ENCODE results near the gene KRTAP3-2.
A peak's percentile ranks its signal among the peaks of the same experiment; 100 is the strongest.

KRTAP3-2 gene

GRCh38 chr17:41009936-41010335 lies 10.2 kb upstream of the KRTAP3-2 start:
- no peak for DNase-seq

- DNase-seq, result no peak
Observed at GRCh38 chr17:41009301-41009760, 9.6 kb upstream of the KRTAP3-2 start.

- no peak for DNase-seq
Observed at GRCh38 chr17:41008811-41009210, 9.1 kb upstream of the KRTAP3-2 start, which contains the start of gene KRTAP3-1. TSS of gene KRTAP3-1 (minus strand) at chr17:41009128. CDS start at chr17:41009074, 54 bp downstream.

- DNase-seq, result no peak
Observed at GRCh38 chr17:41004397-41004796, 4.7 kb upstream of the KRTAP3-2 start.

- DNase-seq, result no peak
Observed at GRCh38 chr17:41003926-41004325, 4.2 kb upstream of the KRTAP3-2 start.

GRCh38 chr17:41002814-41003213 lies 3.1 kb upstream of the KRTAP3-2 start:
- DNase-seq, result peak; percentile 7 to 72 (median 41)

- DNase-seq, result no peak
Observed at GRCh38 chr17:41001795-41002194, 2.1 kb upstream of the KRTAP3-2 start.

GRCh38 chr17:40997361-40997760 lies 2.3 kb downstream of the KRTAP3-2 start:
- no peak for DNase-seq

GRCh38 chr17:40996829-40997228 lies 2.9 kb downstream of the KRTAP3-2 start:
- no peak for DNase-seq

GRCh38 chr17:40995116-40995515 lies 4.6 kb downstream of the KRTAP3-2 start:
- DNase-seq, result no peak

GRCh38 chr17:40993839-40994238 lies 5.9 kb downstream of the KRTAP3-2 start, which contains the start of gene KRTAP3-3:
TSS of gene KRTAP3-3 (minus strand) at chr17:40994164. CDS start at chr17:40994097, 67 bp downstream.
- no peak for DNase-seq

GRCh38 chr17:40993084-40993483 lies 6.6 kb downstream of the KRTAP3-2 start:
- DNase-seq, result no peak

- no peak for DNase-seq
Observed at GRCh38 chr17:40992666-40993065, 7.0 kb downstream of the KRTAP3-2 start.

- no peak for DNase-seq
Observed at GRCh38 chr17:40986920-40987319, 12.8 kb downstream of the KRTAP3-2 start.

- no peak for DNase-seq
Observed at GRCh38 chr17:40984226-40984625, 15.5 kb downstream of the KRTAP3-2 start, which contains the start of gene KRT40. TSS of gene KRT40 (minus strand) at chr17:40984326. CDS start at chr17:40984273, 53 bp downstream.

- DNase-seq, result no peak
Observed at GRCh38 chr17:40981115-40981514, 18.6 kb downstream of the KRTAP3-2 start.

- no peak for DNase-seq
Observed at GRCh38 chr17:40980596-40980995, 19.1 kb downstream of the KRTAP3-2 start.

GRCh38 chr17:40980117-40980516 lies 19.6 kb downstream of the KRTAP3-2 start:
- DNase-seq, result no peak

GRCh38 chr17:40978575-40979151 lies 21.0 kb downstream of the KRTAP3-2 start:
- DNase-seq, result no peak

GRCh38 chr17:40975516-40975915 lies 24.2 kb downstream of the KRTAP3-2 start:
- DNase-seq, result no peak

- no peak for DNase-seq
Observed at GRCh38 chr17:40974366-40974765, 25.3 kb downstream of the KRTAP3-2 start.

- no peak for DNase-seq
Observed at GRCh38 chr17:40967582-40967981, 32.1 kb downstream of the KRTAP3-2 start.

- DNase-seq, result no peak
Observed at GRCh38 chr17:40966848-40967247, 32.9 kb downstream of the KRTAP3-2 start, which contains the start of gene KRT39. TSS of gene KRT39 (minus strand) at chr17:40966948. CDS start at chr17:40966856, 92 bp downstream.

- DNase-seq, result peak; percentile 24 to 42 (median 26)
Observed at GRCh38 chr17:40963838-40964237, 35.9 kb downstream of the KRTAP3-2 start.

GRCh38 chr17:40962059-40962561 lies 37.6 kb downstream of the KRTAP3-2 start:
- DNase-seq, result no peak

All from suppressor macrophage treated with lipopolysaccharide for 1 hour (primary cell).